DND-41 (cell line): ENCODE measurements around the gene VIT.

Source experiments
- ATAC-seq: fragments of 200-7000 bp; cut with Tn5 transposase; 3 replicates; pipeline ENCODE4 v1.9.1; 2021; ENCODE audit warnings: low read depth; ENCODE audit not compliant: insufficient read depth
- DNase-seq: peaks from one replicate; pipeline ENCODE4 v3.0.0-alpha.2; 2020
- H2AFZ ChIP-seq: 2 replicates; pipeline ENCODE4 v1.6.0; 2012; ENCODE audit warnings: low read depth, low read length
- H3K27ac ChIP-seq: 2 replicates; pipeline ENCODE4 v1.5.1; 2012; ENCODE audit warnings: low read length, inconsistent platforms
- H3K27me3 ChIP-seq: fragments of 200-600 bp; sonication (generic); 2 replicates; pipeline ENCODE4 v1.6.0; 2012; ENCODE audit warnings: low read length, mild to moderate bottlenecking, inconsistent platforms; ENCODE audit not compliant: insufficient read depth, poor library complexity
- H3K36me3 ChIP-seq: 2 replicates; pipeline ENCODE4 v1.5.1; 2012; ENCODE audit warnings: low read length, inconsistent platforms; ENCODE audit not compliant: insufficient read depth
- H3K4me1 ChIP-seq: 2 replicates; pipeline ENCODE4 v1.5.1; 2012; ENCODE audit warnings: mild to moderate bottlenecking, low read length; ENCODE audit not compliant: insufficient read depth
- H3K4me2 ChIP-seq: 2 replicates; pipeline ENCODE4 v1.6.0; 2012; ENCODE audit warnings: mild to moderate bottlenecking, moderate library complexity, low read length, inconsistent platforms; ENCODE audit not compliant: insufficient read depth
- H3K4me3 ChIP-seq, 2 experiments: fragments of 200-600 bp in 1 of 2; shearing (Covaris generic) in 1 of 2; 2 replicates each; pipeline ENCODE4 v1.5.1; 2012 to 2016; ENCODE audit warnings: inconsistent platforms in 2 of 2, low read length in 2 of 2, mild to moderate bottlenecking in 2 of 2, low read depth in 1 of 2, moderate library complexity in 1 of 2
- H3K79me2 ChIP-seq: 2 replicates; pipeline ENCODE4 v1.6.0; 2012; ENCODE audit warnings: low read length, inconsistent platforms; ENCODE audit not compliant: insufficient read depth
- H3K9ac ChIP-seq: 2 replicates; pipeline ENCODE4 v1.6.0; 2012; ENCODE audit warnings: low read depth, mild to moderate bottlenecking, inconsistent platforms, low read length, moderate library complexity
- H3K9me3 ChIP-seq: 2 replicates; pipeline ENCODE4 v1.5.1; 2012; ENCODE audit warnings: low read length, moderate library complexity, mild to moderate bottlenecking, inconsistent platforms; ENCODE audit not compliant: insufficient read depth, severe bottlenecking
- H4K20me1 ChIP-seq: 2 replicates; pipeline ENCODE4 v1.6.0; 2012; ENCODE audit warnings: low read length; ENCODE audit not compliant: insufficient read depth
- CTCF ChIP-seq: IDR thresholded peaks from 2 replicates; pipeline ENCODE4 v1.5.1; 2012; ENCODE audit warnings: borderline replicate concordance, low read length, moderate library complexity, mild to moderate bottlenecking; ENCODE audit not compliant: poor library complexity, severe bottlenecking; ENCODE audit errors: extremely low read depth
- EZH2 ChIP-seq: IDR thresholded peaks from 3 replicates; pipeline ENCODE4 v1.6.1; 2012; ENCODE audit warnings: borderline replicate concordance, low read depth, mild to moderate bottlenecking, moderate library complexity, low read length, inconsistent platforms; ENCODE audit not compliant: severe bottlenecking

The VIT gene

GRCh38 chr2:36713310-36713709, 16.8 kb downstream of the VIT start:
- no peak for ATAC-seq
- Histone ChIP-seq H3K4me2 (no peak overlapping the region), H3K36me3 (no peaks in the 10 kb centered on the region), H3K9ac (no peak overlapping the region), H3K4me1 (no peaks in the 10 kb centered on the region), H4K20me1 (no peaks in the 10 kb centered on the region), H2AFZ (no peak overlapping the region), H3K27me3 (no peaks in the 10 kb centered on the region), H3K79me2 (no peaks in the 10 kb centered on the region), H3K27ac (no peak overlapping the region), H3K9me3 (peaks cover 6% of the 10 kb centered on the region), H3K4me3 (no peak overlapping the region)
- no peak for DNase-seq
- no peak for TF ChIP-seq CTCF
- no peak for TF ChIP-seq EZH2

- Histone ChIP-seq H3K36me3 (no peaks in the 10 kb centered on the region), H4K20me1 (no peaks in the 10 kb centered on the region)
Measured at GRCh38 chr2:36716111-36716510, 19.6 kb downstream of the VIT start.

GRCh38 chr2:36717603-36718266, 21.2 kb downstream of the VIT start:
- ATAC-seq (no peak), DNase-seq (no peak)
- Histone ChIP-seq H3K27me3 (no peaks in the 10 kb centered on the region), H2AFZ (no peak overlapping the region), H3K9ac (no peak overlapping the region), H3K4me2 (no peak overlapping the region), H4K20me1 (no peaks in the 10 kb centered on the region), H3K27ac (no peak overlapping the region), H3K9me3 (no peaks in the 10 kb centered on the region), H3K4me3 (no peak overlapping the region), H3K4me1 (no peaks in the 10 kb centered on the region), H3K36me3 (no peaks in the 10 kb centered on the region), H3K79me2 (no peaks in the 10 kb centered on the region)
- no peak for TF ChIP-seq CTCF
- no peak for TF ChIP-seq EZH2

More at GRCh38 chr2:36716111-36716510, 19.6 kb downstream of the VIT start:
- Histone ChIP-seq H3K4me2 (no peak overlapping the region), H3K9me3 (peaks cover under 1% of the 10 kb centered on the region), H3K9ac (no peak overlapping the region), H3K4me3 (no peak overlapping the region), H3K4me1 (no peaks in the 10 kb centered on the region), H3K27me3 (no peaks in the 10 kb centered on the region), H2AFZ (no peak overlapping the region), H3K79me2 (no peaks in the 10 kb centered on the region), H3K27ac (no peak overlapping the region)
- no peak for TF ChIP-seq EZH2
- no peak for TF ChIP-seq CTCF
- ATAC-seq (no peak), DNase-seq (no peak)
